Measurements from ENCODE around the gene PPP2R5C. TPM values are rescaled to one million over a fixed set of nuclear protein-coding genes. Genes with fewer than 3 reads are reported as not detected.

PPP2R5C gene
- total and polyA plus RNA-seq, 3 donors from 2014 or later, result 106 to 166 (median 126) TPM

DNA sequence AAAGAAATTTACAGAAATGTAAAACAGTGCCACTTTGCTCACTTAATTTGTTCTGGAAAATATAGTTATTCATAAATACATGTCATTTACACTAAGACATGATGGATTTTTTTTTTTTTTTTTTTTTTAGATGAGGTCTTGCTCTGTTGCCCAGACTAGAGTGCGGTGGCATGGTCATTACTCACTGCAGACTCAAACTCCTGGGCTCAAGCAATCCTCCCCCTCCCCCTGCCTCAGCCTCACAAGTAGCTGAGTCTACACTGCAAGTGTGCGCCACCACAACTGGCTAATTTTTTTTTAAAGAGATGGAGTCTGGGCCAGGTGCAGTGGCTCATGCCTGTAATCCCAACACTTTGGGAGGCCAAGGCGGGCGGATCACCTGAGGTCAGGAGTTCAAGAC, 101.2 kb downstream of the PPP2R5C start:
- intact Hi-C loops (cut with DNase I; ENCODE audit: low total_unique reads), result no loop called here
- Histone ChIP-seq H3K36me3 (ENCODE audit: low read depth, missing control alignments) (no peaks in the 10 kb centered on the region), H3K9me3 (no peaks in the 10 kb centered on the region), H3K4me1 (no peaks in the 10 kb centered on the region), H3K27me3 (no peaks in the 10 kb centered on the region), H3K4me3 (no peak overlapping the region), H3K27ac (no peak overlapping the region)
- 96 to 98% methylated on average over 4 of the region's 4 CpGs for WGBS, 2 donors
- TF ChIP-seq POLR2A (IDR thresholded peaks at IDR 0.05) (no peak), CTCF (IDR thresholded peaks at IDR 0.05) (no peak)
- no peak for DNase-seq

- no peaks in the 10 kb centered on the region for H3K27me3 ChIP-seq
- H3K9me3 ChIP-seq, result no peaks in the 10 kb centered on the region
- DNase-seq, result no peak
- intact Hi-C loops (cut with DNase I; ENCODE audit: low total_unique reads), result no loop called here
- WGBS, 2 donors, result 91 to 95% methylated on average over 8 to 9 of the region's 9 CpGs
- no peaks in the 10 kb centered on the region for H3K36me3 ChIP-seq (ENCODE audit: low read depth, missing control alignments)
- TF ChIP-seq CTCF (IDR thresholded peaks at IDR 0.05) (no peak), POLR2A (IDR thresholded peaks at IDR 0.05) (no peak)
- no peak overlapping the region for H3K4me3 ChIP-seq
- H3K27ac ChIP-seq, result no peak overlapping the region
- no peaks in the 10 kb centered on the region for H3K4me1 ChIP-seq
Observed at GRCh38 chr14:101865288-101865687, 103.8 kb downstream of the PPP2R5C start.

DNA sequence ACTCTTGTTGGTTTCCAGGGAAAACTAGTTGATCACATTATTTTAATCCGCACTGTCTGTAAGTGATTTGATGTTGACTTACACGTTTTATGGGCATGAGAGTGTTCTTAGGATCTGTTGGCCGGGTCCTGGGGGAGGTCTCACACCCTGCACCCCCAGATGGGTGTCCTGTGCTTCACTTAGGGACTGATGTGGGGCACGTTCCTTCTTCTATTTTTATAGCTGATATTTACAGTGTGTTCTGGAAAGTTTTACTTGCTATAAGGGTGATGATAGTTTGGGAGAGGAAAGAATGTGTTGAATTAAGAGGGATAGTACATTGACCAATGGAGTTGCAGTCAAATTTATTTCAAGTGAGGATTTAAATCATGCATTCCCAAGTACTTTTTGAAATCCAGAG, 106.3 kb downstream of the PPP2R5C start:
- no peak overlapping the region for H3K27ac ChIP-seq
- H3K4me3 ChIP-seq, result no peak overlapping the region
- TF ChIP-seq POLR2A (IDR thresholded peaks at IDR 0.05), result no peak
- TF ChIP-seq CTCF (IDR thresholded peaks at IDR 0.05), result no peak
- H3K36me3 ChIP-seq (ENCODE audit: low read depth, missing control alignments), result no peaks in the 10 kb centered on the region
- DNase-seq, result no peak
- intact Hi-C loops (cut with DNase I; ENCODE audit: low total_unique reads), result no loop called here
- H3K4me1 ChIP-seq, result no peaks in the 10 kb centered on the region
- H3K9me3 ChIP-seq, result no peaks in the 10 kb centered on the region
- H3K27me3 ChIP-seq, result no peaks in the 10 kb centered on the region
- WGBS, 2 donors, result 89 to 90% methylated on average over 4 of the region's 4 CpGs

DNA sequence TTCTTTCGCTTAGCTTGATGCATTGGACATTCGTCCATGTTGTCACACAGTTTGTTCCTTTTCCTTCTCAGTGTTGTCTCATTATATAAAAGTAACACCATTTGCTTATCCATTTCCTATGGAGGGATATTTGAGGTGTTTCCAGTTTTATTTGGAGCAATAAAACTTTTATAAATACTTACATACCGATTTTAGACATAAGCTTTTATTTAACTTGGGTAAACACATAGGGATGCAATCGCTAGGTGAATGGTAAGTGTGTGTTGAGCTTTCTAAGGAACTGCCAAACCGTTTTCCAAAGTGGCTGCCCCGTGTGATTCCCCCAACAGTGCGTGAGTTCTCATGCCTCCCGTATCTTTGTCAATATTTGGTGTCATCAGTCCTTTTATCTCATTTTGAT, 107.7 kb downstream of the PPP2R5C start:
- no peak overlapping the region for H3K27ac ChIP-seq
- no peaks in the 10 kb centered on the region for H3K27me3 ChIP-seq
- 94 to 96% methylated on average over 8 of the region's 8 CpGs for WGBS, 2 donors
- intact Hi-C loops (cut with DNase I; ENCODE audit: low total_unique reads), result no loop called here
- TF ChIP-seq POLR2A (IDR thresholded peaks at IDR 0.05) (no peak), CTCF (IDR thresholded peaks at IDR 0.05) (no peak)
- H3K9me3 ChIP-seq, result no peaks in the 10 kb centered on the region
- no peak overlapping the region for H3K4me3 ChIP-seq
- no peaks in the 10 kb centered on the region for H3K36me3 ChIP-seq (ENCODE audit: low read depth, missing control alignments)
- no peak for DNase-seq
- no peaks in the 10 kb centered on the region for H3K4me1 ChIP-seq

DNA sequence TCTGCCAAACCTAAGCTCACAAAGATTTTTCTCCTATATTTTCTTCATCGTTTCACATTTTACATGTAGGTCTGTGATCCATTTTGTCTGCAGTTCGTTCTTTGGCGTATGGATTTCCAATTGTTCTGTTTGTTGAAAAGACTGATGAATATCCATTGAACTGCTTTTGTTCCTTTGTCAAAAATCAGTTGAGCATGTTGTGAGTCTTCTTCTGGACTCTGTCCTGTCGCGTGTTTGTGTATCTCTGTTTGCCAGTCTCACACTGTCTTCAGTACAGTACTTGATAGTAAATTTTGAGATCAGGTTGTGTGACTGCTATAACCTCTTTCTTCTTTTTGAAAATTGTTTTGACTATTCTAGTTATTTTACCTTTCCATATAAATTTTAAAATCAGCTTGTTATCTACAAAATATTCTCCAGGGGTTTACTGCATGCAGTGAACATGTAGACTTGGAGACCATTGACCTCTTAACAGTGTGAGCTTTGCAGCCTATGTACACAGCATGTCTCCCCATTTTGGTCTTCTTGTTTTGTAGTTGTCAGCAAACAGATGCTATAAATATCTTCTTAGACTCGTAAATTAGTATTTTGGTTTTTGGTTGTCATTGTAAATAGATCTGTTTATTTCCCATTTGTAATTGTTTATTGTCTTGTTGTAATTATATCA, 108.9 kb downstream of the PPP2R5C start:
- no peak for TF ChIP-seq POLR2A (IDR thresholded peaks at IDR 0.05)
- no peak for TF ChIP-seq CTCF (IDR thresholded peaks at IDR 0.05)
- Histone ChIP-seq H3K27ac (no peak overlapping the region), H3K36me3 (ENCODE audit: low read depth, missing control alignments) (no peaks in the 10 kb centered on the region), H3K4me3 (no peak overlapping the region), H3K4me1 (peaks cover 4% of the 10 kb centered on the region), H3K9me3 (no peaks in the 10 kb centered on the region), H3K27me3 (no peaks in the 10 kb centered on the region)
- no peak for DNase-seq
- WGBS, 2 donors, result 90 to 92% methylated on average over 6 of the region's 6 CpGs
- intact Hi-C loops (cut with DNase I; ENCODE audit: low total_unique reads), result no loop called here

Measured in testis (tissue), 3 donors.